ENCODE measurements around the gene MAST1. TPM values are rescaled to one million over a fixed set of nuclear protein-coding genes. Genes with fewer than 3 reads are reported as not detected.
"Not testable (repeated sequence)": the region's sequence is repeated elsewhere in the genome, so short reads cannot be mapped to it uniquely, and the experiment has no call there.

The MAST1 gene
- total RNA-seq, 1 donor from 2014 or later = not detected

DNA sequence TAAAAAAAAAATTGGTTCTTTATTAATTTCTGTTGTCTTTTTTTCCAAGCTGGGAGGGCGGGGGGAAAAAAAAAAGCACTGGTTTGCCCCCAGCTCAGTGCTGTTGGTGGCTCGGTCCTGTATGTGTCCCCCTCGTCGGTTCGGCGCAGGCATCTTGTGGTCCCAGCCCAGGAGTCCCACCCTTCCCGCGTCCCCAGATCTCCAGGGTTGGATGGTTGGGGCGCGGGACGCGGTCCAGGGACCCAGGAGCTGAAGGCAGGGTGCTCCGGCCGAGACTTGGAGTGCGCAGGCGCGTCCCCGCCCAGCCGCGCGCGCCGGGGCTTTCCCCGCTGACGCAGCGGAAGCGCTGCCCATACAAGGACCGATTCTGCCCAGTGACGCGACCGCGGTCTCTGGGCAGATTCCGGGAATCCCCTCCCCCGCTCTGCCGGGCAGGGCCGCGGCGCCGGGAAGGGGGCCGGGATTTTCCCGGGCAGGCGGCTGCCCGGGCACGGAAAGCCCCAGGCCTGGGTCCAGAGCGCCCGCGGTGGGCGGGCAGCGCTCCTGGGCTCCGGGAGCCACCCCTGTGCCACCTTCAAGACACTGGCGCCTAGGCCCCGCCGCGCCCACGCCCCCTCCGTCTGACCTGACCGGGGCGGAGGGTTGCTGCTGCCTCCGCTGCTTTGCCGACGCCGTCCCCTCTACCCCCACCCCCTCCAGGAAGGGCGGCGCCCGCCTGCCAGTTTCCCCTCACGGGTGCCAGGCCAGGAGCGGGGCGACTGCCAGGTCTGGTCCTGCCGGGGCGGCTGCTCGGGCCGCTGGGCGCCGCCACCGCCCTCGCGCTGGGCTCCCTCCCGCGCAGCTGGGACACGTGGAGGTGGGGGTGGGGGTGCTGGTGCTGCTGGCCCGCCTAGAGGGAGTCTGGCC is 44.8 kb upstream of the MAST1 start:
- Histone ChIP-seq H3K36me3 (ENCODE audit: control insufficient read depth in 3 of 3, insufficient read depth in 3 of 3, low read length in 3 of 3) (peaks cover 2 to 10% (median 8%) of the 10 kb centered on the region in 3 donors), H3K9ac (ENCODE audit: low read depth in 1 of 3, low read length in 3 of 3) (peak overlapping the region; percentile 95 to 99 (median 98)), H3K4me3 (ENCODE audit: low read length in 3 of 3) (peak overlapping the region; percentile 93 to 98 (median 93)), H3K27me3 (ENCODE audit: control insufficient read depth in 3 of 3, insufficient read depth in 3 of 3, low read length in 3 of 3) (no peaks in the 10 kb centered on the region), H3K27ac (ENCODE audit: low read depth, low read length) (peak overlapping the region; percentile 99), H3K4me1 (ENCODE audit: control insufficient read depth in 3 of 3, insufficient read depth in 3 of 3, low read length in 3 of 3) (peaks cover 38 to 45% (median 39%) of the 10 kb centered on the region in 3 donors), H3K9me3 (ENCODE audit: control insufficient read depth in 3 of 3, low read length in 3 of 3) (no peaks in the 10 kb centered on the region)

DNA sequence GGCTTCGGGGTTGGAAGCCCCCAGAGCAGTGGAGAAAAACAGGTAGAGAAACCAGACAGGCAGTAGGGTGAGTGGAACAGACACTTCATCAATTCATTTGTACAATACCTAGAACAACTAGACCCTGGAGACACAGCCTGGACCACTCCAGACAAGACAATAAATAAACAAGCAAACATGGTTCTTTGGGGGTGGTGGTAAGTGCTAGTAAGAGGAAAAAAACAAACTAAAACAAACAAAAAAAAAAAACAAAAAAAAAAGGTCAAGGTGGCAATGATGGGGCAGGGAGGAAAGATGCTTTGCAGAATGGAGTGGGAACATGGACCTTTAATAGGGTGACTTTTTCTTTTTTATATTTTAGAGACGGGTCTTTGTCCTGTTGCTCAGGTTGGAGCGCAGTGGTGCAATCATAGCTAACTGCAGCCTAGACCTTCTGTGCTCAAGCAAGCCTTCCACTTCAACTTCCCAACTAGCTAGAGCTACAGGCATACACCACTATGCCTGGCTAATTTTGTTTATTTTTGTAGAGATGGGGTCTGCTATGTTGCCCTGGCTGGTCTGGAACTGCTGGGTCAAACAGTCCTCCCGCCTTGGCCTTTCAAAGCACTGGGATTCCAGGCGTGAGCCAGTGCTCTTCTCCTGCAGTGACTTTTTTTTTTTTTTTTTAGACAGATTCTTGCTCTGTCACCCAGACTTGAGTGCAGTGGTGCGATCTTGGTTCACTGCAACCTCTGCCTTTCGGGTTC is 43.9 kb upstream of the MAST1 start:
- Histone ChIP-seq H3K9ac (ENCODE audit: low read depth in 1 of 3, low read length in 3 of 3) (peak overlapping the region; percentile 83 to 99 (median 95)), H3K27me3 (ENCODE audit: control insufficient read depth in 3 of 3, insufficient read depth in 3 of 3, low read length in 3 of 3) (no peaks in the 10 kb centered on the region), H3K36me3 (ENCODE audit: control insufficient read depth in 3 of 3, insufficient read depth in 3 of 3, low read length in 3 of 3) (peaks cover 8 to 15% (median 10%) of the 10 kb centered on the region in 3 donors), H3K4me3 (ENCODE audit: low read length in 3 of 3) (peak overlapping the region; percentile 52 to 98 (median 93)), H3K9me3 (ENCODE audit: control insufficient read depth in 3 of 3, low read length in 3 of 3) (no peaks in the 10 kb centered on the region), H3K27ac (ENCODE audit: low read depth, low read length) (peak overlapping the region; percentile 99), H3K4me1 (ENCODE audit: control insufficient read depth in 3 of 3, insufficient read depth in 3 of 3, low read length in 3 of 3) (peaks cover 29 to 37% (median 31%) of the 10 kb centered on the region in 3 donors)

DNA sequence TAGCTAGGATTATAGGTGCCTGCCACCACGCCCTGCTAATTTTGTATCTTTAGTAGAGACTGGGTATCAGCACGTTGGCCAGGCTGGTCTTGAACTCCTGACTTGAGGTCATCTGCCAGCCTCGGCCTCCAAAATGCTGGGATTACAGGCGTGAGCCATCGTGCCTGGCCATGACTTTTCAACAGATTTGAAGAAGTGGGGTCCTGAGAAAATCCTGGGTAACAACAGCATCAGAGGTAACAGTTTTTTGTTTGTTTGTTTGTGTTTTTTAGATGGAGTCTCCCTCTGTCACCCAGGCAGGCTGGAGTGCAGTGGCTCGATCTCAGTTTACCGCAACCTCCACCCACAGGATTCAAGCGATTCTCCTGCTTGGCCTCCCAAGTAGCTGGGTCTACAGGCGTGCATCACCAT is 43.3 kb upstream of the MAST1 start:
- H3K36me3 ChIP-seq (ENCODE audit: control insufficient read depth in 3 of 3, insufficient read depth in 3 of 3, low read length in 3 of 3) = peaks cover 14 to 21% (median 16%) of the 10 kb centered on the region in 3 donors
- peaks cover 29 to 43% (median 30%) of the 10 kb centered on the region in 3 donors for H3K4me1 ChIP-seq (ENCODE audit: control insufficient read depth in 3 of 3, insufficient read depth in 3 of 3, low read length in 3 of 3)
- H3K4me3 ChIP-seq (ENCODE audit: low read length in 3 of 3) = no peak overlapping the region
- H3K27ac ChIP-seq (ENCODE audit: low read depth, low read length) = no peak overlapping the region
- H3K27me3 ChIP-seq (ENCODE audit: control insufficient read depth in 3 of 3, insufficient read depth in 3 of 3, low read length in 3 of 3) = no peaks in the 10 kb centered on the region
- H3K9ac ChIP-seq (ENCODE audit: low read depth in 1 of 3, low read length in 3 of 3) = peak overlapping the region in 1 of 3 donors; percentile 83
- no peaks in the 10 kb centered on the region for H3K9me3 ChIP-seq (ENCODE audit: control insufficient read depth in 3 of 3, low read length in 3 of 3)

DNA sequence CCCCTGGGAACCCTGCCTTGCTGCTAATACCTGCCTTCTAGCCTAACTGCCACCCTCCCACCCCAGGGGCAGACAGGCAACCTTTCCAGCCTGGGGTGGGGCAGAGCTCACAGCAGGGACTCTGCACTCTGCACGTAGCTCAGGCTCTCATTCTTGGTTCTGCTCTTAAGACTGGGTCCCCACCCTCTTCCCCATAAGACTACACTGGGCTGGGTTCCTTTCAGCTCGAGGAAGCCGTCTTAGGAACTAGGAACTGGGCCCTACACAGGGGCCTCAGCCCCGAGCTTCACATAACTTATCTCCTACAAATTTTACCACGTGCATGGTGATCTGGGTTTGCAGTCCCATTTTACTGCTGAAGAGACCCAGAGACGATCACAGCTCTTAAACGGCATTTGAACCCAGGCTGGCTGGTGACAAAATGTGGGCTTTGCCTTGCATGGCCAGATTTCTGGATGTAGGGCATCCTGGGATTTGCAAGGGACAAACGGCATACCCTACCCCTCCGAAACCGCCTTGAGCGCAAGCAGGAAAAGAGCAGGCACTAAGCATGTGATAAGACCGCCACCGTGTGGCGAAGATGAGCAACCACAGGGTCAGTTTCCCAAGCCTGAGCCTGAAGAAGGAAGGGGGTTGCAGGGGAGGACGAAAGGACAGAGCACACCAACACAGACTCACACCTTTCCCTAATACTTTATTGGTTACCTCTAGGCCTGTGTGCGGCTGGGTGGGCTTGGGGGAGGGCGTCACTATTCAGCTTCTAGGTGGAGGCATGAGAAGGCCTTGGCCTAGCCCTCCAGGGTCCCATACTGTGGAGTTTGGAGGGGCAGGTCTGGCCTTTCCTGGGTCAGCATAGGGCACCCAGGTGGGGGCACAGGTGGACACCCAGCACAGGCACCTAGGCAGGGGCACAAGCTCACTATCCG is 41.9 kb upstream of the MAST1 start:
- Histone ChIP-seq H3K9ac (ENCODE audit: low read depth in 1 of 3, low read length in 3 of 3) (peak overlapping the region in 2 of 3 donors; percentile 54), H3K27ac (ENCODE audit: low read depth, low read length) (peak overlapping the region; percentile 40), H3K4me1 (ENCODE audit: control insufficient read depth in 3 of 3, insufficient read depth in 3 of 3, low read length in 3 of 3) (peaks cover 28 to 45% (median 31%) of the 10 kb centered on the region in 3 donors), H3K4me3 (ENCODE audit: low read length in 3 of 3) (peak overlapping the region in 1 of 3 donors; percentile 40), H3K36me3 (ENCODE audit: control insufficient read depth in 3 of 3, insufficient read depth in 3 of 3, low read length in 3 of 3) (peaks cover 20 to 27% (median 24%) of the 10 kb centered on the region in 3 donors), H3K9me3 (ENCODE audit: control insufficient read depth in 3 of 3, low read length in 3 of 3) (no peaks in the 10 kb centered on the region), H3K27me3 (ENCODE audit: control insufficient read depth in 3 of 3, insufficient read depth in 3 of 3, low read length in 3 of 3) (no peaks in the 10 kb centered on the region)

DNA sequence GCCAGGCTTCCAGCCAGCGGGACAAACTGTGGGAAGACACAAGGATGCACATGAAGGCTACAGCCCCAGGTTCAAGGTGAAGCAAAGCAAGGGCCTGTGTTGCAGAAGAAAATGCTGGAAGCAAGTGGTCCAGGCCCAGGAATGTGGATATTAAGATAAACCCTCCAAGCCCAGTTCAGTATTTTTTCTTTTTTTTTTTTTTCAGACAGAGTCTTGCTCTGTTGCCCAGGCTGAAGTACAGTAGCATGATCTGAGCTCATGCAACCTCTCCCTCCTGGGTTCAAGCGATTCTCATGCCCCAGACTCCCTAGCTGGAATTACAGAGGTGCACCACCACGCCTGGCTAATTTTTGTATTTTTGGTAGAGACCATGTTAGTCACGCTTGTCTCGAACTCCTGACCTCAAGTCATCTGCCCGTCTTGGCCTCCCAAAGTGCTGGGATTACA is 41.2 kb upstream of the MAST1 start:
- peaks cover 31 to 52% (median 34%) of the 10 kb centered on the region in 3 donors for H3K4me1 ChIP-seq (ENCODE audit: control insufficient read depth in 3 of 3, insufficient read depth in 3 of 3, low read length in 3 of 3)
- no peak overlapping the region for H3K9ac ChIP-seq (ENCODE audit: low read depth in 1 of 3, low read length in 3 of 3)
- H3K36me3 ChIP-seq (ENCODE audit: control insufficient read depth in 3 of 3, insufficient read depth in 3 of 3, low read length in 3 of 3) = peaks cover 20 to 29% (median 24%) of the 10 kb centered on the region in 3 donors
- H3K27me3 ChIP-seq (ENCODE audit: control insufficient read depth in 3 of 3, insufficient read depth in 3 of 3, low read length in 3 of 3) = no peaks in the 10 kb centered on the region
- H3K4me3 ChIP-seq (ENCODE audit: low read length in 3 of 3) = no peak overlapping the region
- H3K27ac ChIP-seq (ENCODE audit: low read depth, low read length) = no peak overlapping the region
- no peaks in the 10 kb centered on the region for H3K9me3 ChIP-seq (ENCODE audit: control insufficient read depth in 3 of 3, low read length in 3 of 3)

DNA sequence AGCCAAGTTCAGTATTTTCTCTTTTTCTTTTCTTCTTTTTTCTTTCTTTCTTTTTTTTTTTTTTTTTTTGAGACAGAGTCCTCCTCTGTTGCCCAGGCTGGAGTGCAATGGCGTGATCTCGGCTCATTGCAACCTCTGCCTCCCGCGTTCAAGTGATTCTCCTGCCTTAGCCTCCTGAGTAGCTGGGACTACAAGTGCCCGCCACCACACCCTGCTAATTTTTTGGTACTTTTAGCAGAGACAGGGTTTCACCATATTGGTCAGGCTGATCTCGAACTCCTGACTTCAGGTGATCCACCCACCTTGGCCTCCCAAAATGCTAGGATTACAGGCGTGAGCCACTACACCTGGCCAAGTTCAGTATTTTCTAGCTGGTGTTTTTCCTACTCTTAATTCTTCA is 40.7 kb upstream of the MAST1 start:
- peaks cover 20 to 27% (median 24%) of the 10 kb centered on the region in 3 donors for H3K36me3 ChIP-seq (ENCODE audit: control insufficient read depth in 3 of 3, insufficient read depth in 3 of 3, low read length in 3 of 3)
- H3K27ac ChIP-seq (ENCODE audit: low read depth, low read length); H3K9ac ChIP-seq (ENCODE audit: low read depth in 1 of 3, low read length in 3 of 3); H3K27me3 ChIP-seq (ENCODE audit: control insufficient read depth in 3 of 3, insufficient read depth in 3 of 3, low read length in 3 of 3); H3K9me3 ChIP-seq (ENCODE audit: control insufficient read depth in 3 of 3, low read length in 3 of 3); H3K4me3 ChIP-seq (ENCODE audit: low read length in 3 of 3): not testable (repeated sequence)
- H3K4me1 ChIP-seq (ENCODE audit: control insufficient read depth in 3 of 3, insufficient read depth in 3 of 3, low read length in 3 of 3) = peaks cover 35 to 53% (median 38%) of the 10 kb centered on the region in 3 donors

DNA sequence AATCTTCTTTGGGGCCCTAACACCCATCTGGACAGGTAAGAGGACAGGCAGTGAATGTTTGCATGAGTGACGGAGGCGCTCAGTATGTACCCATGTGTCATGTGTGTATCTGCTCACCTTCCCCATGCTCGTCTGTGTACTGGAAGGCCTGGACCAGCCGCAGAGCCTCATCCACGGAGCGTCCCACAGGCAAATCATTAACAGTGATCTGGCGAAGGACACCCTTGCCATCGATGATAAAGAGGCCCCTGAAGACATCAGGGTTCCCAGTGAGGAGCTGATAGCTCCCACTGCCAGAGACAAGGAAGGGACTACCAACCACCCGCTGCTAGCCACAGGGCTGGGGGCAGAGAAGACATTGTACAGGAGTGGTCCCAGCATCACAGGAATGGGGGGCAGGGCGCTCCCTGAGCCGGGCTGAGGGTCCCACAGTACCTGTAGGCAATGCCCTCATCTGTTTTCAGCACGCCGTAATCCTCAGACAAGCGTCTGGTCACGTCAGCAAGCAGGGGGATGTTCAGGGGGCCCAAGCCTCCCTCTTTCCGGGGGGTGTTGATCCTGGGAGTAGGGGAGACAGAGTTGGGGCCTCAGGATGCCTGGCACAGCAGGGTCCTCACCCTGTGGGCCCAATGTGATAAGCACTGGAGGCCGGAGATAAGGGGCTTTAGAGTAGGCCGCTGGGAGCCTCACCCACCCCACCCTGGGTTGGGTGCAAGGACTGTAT is 38.4 kb upstream of the MAST1 start:
- peaks cover 20 to 25% (median 24%) of the 10 kb centered on the region in 3 donors for H3K36me3 ChIP-seq (ENCODE audit: control insufficient read depth in 3 of 3, insufficient read depth in 3 of 3, low read length in 3 of 3)
- peak overlapping the region in 2 of 3 donors; percentile 19 to 99 for H3K4me3 ChIP-seq (ENCODE audit: low read length in 3 of 3)
- H3K27ac ChIP-seq (ENCODE audit: low read depth, low read length) = no peak overlapping the region
- peak overlapping the region; percentile 93 to 99 (median 97) for H3K9ac ChIP-seq (ENCODE audit: low read depth in 1 of 3, low read length in 3 of 3)
- no peaks in the 10 kb centered on the region for H3K9me3 ChIP-seq (ENCODE audit: control insufficient read depth in 3 of 3, low read length in 3 of 3)
- peaks cover 28 to 43% (median 30%) of the 10 kb centered on the region in 3 donors for H3K4me1 ChIP-seq (ENCODE audit: control insufficient read depth in 3 of 3, insufficient read depth in 3 of 3, low read length in 3 of 3)
- H3K27me3 ChIP-seq (ENCODE audit: control insufficient read depth in 3 of 3, insufficient read depth in 3 of 3, low read length in 3 of 3) = no peaks in the 10 kb centered on the region

DNA sequence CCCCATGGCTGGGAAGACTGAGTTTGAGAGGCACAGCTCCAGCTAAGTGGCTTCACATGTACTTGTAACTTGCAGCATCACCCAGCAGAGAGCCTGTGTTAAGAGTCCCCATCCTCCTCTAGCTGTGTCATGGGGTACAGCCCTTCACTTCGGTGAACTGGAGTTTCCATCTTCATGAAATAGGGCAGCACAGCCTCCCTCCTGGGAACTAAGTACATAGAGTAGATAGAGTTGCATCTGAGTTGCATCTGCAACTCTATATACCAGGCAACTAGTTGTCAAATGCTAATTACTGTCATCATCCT is 37.9 kb upstream of the MAST1 start:
- peak overlapping the region; percentile 93 to 99 (median 97) for H3K9ac ChIP-seq (ENCODE audit: low read depth in 1 of 3, low read length in 3 of 3)
- no peak overlapping the region for H3K27ac ChIP-seq (ENCODE audit: low read depth, low read length)
- H3K9me3 ChIP-seq (ENCODE audit: control insufficient read depth in 3 of 3, low read length in 3 of 3) = no peaks in the 10 kb centered on the region
- H3K36me3 ChIP-seq (ENCODE audit: control insufficient read depth in 3 of 3, insufficient read depth in 3 of 3, low read length in 3 of 3) = peaks cover 20 to 25% (median 24%) of the 10 kb centered on the region in 3 donors
- H3K4me1 ChIP-seq (ENCODE audit: control insufficient read depth in 3 of 3, insufficient read depth in 3 of 3, low read length in 3 of 3) = peaks cover 28 to 40% (median 30%) of the 10 kb centered on the region in 3 donors
- no peaks in the 10 kb centered on the region for H3K27me3 ChIP-seq (ENCODE audit: control insufficient read depth in 3 of 3, insufficient read depth in 3 of 3, low read length in 3 of 3)
- H3K4me3 ChIP-seq (ENCODE audit: low read length in 3 of 3) = peak overlapping the region; percentile 5 to 99 (median 98)
